Activated CD8-positive, alpha-beta memory T cell treated with anti-CD3 and anti-CD28 coated beads for 36 hours (primary cell): ENCODE results near the gene SAPCD2. TPM values are rescaled to one million over a fixed set of nuclear protein-coding genes. Genes with fewer than 3 reads are reported as not detected.

Source experiments
- total RNA-seq, 2 experiments: library from RNA; stranded (reverse); gene quantifications; one replicate each; pipeline ENCODE4 v1.2.3, GENCODE V29; 2021

SAPCD2 gene
- total RNA-seq, 2 experiments from 2014 or later = 16.4 to 16.5 TPM

Other genes with a start within 250 kb of the SAPCD2 start
- gene AJM1, start 228.1 kb downstream of the SAPCD2 start, total RNA-seq = 1 to 10 TPM; 3.8 to 3.9 TPM
- gene PHPT1, start 221.1 kb downstream of the SAPCD2 start, total RNA-seq = 100 to 1,000 TPM; 104 to 105 TPM
- 10 to 100 TPM; 14.1 to 15.3 TPM for gene MAMDC4, start 218.2 kb downstream of the SAPCD2 start, total RNA-seq
- 100 to 1,000 TPM; 320 to 322 TPM for gene EDF1, start 204.2 kb downstream of the SAPCD2 start, total RNA-seq
- gene TRAF2, start 184.0 kb downstream of the SAPCD2 start, total RNA-seq = 10 to 100 TPM; 48.1 to 55.0 TPM
- 10 to 100 TPM; 81.2 to 82.1 TPM for gene FBXW5, start 125.8 kb downstream of the SAPCD2 start, total RNA-seq
- under 1 TPM in 1 of 2 experiments, not detected in 1; 0.69 TPM for gene C8G, start 125.3 kb downstream of the SAPCD2 start, total RNA-seq
- gene LCN12, start 118.3 kb downstream of the SAPCD2 start, total RNA-seq = under 1 TPM; 0.73 to 0.89 TPM
- gene PTGDS, start 93.1 kb downstream of the SAPCD2 start, total RNA-seq = not detected
- under 1 TPM in 1 of 2 experiments, not detected in 1; 0.10 TPM for gene LCNL1, start 87.6 kb downstream of the SAPCD2 start, total RNA-seq
- 10 to 100 TPM; 66.9 to 74.6 TPM for gene PAXX, start 78.1 kb downstream of the SAPCD2 start, total RNA-seq
- not detected for gene CLIC3, start 74.0 kb downstream of the SAPCD2 start, total RNA-seq
- 10 to 100 TPM in 1 of 2 experiments, 1 to 10 TPM in 1; 9.8 to 10.3 TPM for gene ABCA2, start 42.3 kb downstream of the SAPCD2 start, total RNA-seq
- gene FUT7, start 38.5 kb downstream of the SAPCD2 start, total RNA-seq = under 1 TPM in 1 of 2 experiments, not detected in 1; 0.06 TPM
- 10 to 100 TPM; 28.2 to 31.4 TPM for gene NPDC1, start 24.4 kb downstream of the SAPCD2 start, total RNA-seq
- gene ENTPD2, start 16.5 kb downstream of the SAPCD2 start, total RNA-seq = not detected
- gene UAP1L1, start 7.0 kb upstream of the SAPCD2 start, total RNA-seq = 10 to 100 TPM; 27.2 to 29.6 TPM
- gene MAN1B1, start 16.4 kb upstream of the SAPCD2 start, total RNA-seq = 10 to 100 TPM; 30.0 to 34.1 TPM
- gene DPP7, start 44.2 kb upstream of the SAPCD2 start, total RNA-seq = 100 to 1,000 TPM; 323 to 333 TPM
- gene GRIN1, start 68.6 kb upstream of the SAPCD2 start, total RNA-seq = under 1 TPM in 1 of 2 experiments, not detected in 1; 0.06 TPM
- not detected for gene LRRC26, start 99.5 kb upstream of the SAPCD2 start, total RNA-seq
- gene TMEM210, start 101.5 kb upstream of the SAPCD2 start, total RNA-seq = not detected
- gene ANAPC2, start 118.0 kb upstream of the SAPCD2 start, total RNA-seq = 10 to 100 TPM; 49.1 to 51.8 TPM
- gene SSNA1, start 118.1 kb upstream of the SAPCD2 start, total RNA-seq = 100 to 1,000 TPM; 103 TPM
- gene TPRN, start 130.2 kb upstream of the SAPCD2 start, total RNA-seq = 10 to 100 TPM; 11.1 to 11.9 TPM
- 10 to 100 TPM; 47.0 to 47.1 TPM for gene TMEM203, start 135.1 kb upstream of the SAPCD2 start, total RNA-seq
- gene NDOR1, start 135.1 kb upstream of the SAPCD2 start, total RNA-seq = 10 to 100 TPM; 43.7 to 44.6 TPM
- 1 to 10 TPM; 3.0 to 4.1 TPM for gene RNF208, start 151.7 kb upstream of the SAPCD2 start, total RNA-seq
- gene CYSRT1, start 154.6 kb upstream of the SAPCD2 start, total RNA-seq = under 1 TPM in 1 of 2 experiments, not detected in 1; 0.23 TPM
- gene RNF224, start 156.9 kb upstream of the SAPCD2 start, total RNA-seq = not detected
- gene SLC34A3, start 160.3 kb upstream of the SAPCD2 start, total RNA-seq = not detected
- 100 to 1,000 TPM; 315 to 323 TPM for gene TUBB4B, start 170.7 kb upstream of the SAPCD2 start, total RNA-seq
- gene STPG3, start 180.7 kb upstream of the SAPCD2 start, total RNA-seq = not detected
- 10 to 100 TPM; 67.0 to 70.9 TPM for gene NELFB, start 184.8 kb upstream of the SAPCD2 start, total RNA-seq
- 1 to 10 TPM; 4.8 TPM for gene TOR4A, start 207.2 kb upstream of the SAPCD2 start, total RNA-seq
- 1 to 10 TPM; 3.0 to 3.4 TPM for gene NRARP, start 231.7 kb upstream of the SAPCD2 start, total RNA-seq